ENCODE data around the gene NFIB. TPM values are rescaled to one million over a fixed set of nuclear protein-coding genes. Genes with fewer than 3 reads are reported as not detected.

Gene NFIB
- total RNA-seq, 1 experiment from 2014 or later, result 75.8 TPM

DNA sequence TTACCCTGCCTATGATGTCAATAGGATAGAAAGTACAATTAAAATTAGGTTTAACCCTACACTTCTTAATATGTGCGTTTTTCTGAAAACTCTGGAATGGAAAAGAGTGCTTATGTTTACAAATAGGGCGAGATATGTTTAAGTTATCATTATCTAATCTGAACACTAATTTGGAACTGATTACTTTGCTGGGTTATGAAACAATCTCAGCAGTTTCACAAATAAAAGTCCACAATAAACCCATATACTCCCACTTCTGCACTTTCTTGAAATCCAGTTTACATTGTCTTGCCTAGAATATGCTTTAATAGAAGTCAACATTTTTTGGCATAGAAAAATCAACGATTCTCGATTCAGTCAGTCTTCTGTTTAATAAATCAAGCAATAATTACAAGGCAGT, 236.3 kb downstream of the NFIB start:
- BruUV-seq (replicated peaks), result no TSS peak
- Mint-ChIP-seq H3K27ac (ENCODE audit: unreplicated experiment) (peak overlapping the region; percentile 33), H3K36me3 (ENCODE audit: insufficient read depth, unreplicated experiment) (no peaks in the 10 kb centered on the region), H3K4me1 (ENCODE audit: low read depth, unreplicated experiment) (no peaks in the 10 kb centered on the region), H3K9me3 (ENCODE audit: low read depth, unreplicated experiment) (no peaks in the 10 kb centered on the region), H3K4me3 (ENCODE audit: low read depth, unreplicated experiment) (no peak overlapping the region), H3K27me3 (ENCODE audit: unreplicated experiment) (no peaks in the 10 kb centered on the region)
- no peak for DNase-seq
- TF ChIP-seq, protein P1, sequence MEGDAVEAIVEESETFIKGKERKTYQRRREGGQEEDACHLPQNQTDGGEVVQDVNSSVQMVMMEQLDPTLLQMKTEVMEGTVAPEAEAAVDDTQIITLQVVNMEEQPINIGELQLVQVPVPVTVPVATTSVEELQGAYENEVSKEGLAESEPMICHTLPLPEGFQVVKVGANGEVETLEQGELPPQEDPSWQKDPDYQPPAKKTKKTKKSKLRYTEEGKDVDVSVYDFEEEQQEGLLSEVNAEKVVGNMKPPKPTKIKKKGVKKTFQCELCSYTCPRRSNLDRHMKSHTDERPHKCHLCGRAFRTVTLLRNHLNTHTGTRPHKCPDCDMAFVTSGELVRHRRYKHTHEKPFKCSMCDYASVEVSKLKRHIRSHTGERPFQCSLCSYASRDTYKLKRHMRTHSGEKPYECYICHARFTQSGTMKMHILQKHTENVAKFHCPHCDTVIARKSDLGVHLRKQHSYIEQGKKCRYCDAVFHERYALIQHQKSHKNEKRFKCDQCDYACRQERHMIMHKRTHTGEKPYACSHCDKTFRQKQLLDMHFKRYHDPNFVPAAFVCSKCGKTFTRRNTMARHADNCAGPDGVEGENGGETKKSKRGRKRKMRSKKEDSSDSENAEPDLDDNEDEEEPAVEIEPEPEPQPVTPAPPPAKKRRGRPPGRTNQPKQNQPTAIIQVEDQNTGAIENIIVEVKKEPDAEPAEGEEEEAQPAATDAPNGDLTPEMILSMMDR (IDR thresholded peaks at IDR 0.05; ENCODE audit: unreplicated experiment), result no peak
- CTCF ChIA-PET, result no interaction called here
- intact Hi-C loops (cut with micrococcal nuclease; ENCODE audit: unreplicated experiment), result no loop called here

DNA sequence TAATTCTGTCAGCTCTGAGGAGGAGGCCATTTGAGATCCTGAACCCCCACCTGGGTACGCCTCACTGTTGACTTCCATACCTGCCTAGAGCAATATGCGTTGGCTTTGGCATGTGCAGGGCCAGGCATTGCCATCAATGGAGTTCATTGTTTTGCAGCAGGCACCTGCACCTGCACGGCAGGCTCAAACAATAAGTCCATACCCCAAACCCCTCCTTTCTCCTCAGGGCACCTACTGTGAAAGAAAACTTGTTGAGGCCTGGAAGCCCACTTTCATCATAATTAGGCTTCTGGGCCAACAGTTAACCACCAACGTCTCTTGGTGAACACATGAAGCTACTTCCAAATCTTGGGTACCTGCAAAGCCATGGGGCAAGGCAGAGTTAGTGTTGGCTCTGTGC, 238.7 kb downstream of the NFIB start:
- Mint-ChIP-seq H3K4me1 (ENCODE audit: low read depth, unreplicated experiment) (no peaks in the 10 kb centered on the region), H3K36me3 (ENCODE audit: insufficient read depth, unreplicated experiment) (no peaks in the 10 kb centered on the region), H3K27ac (ENCODE audit: unreplicated experiment) (no peak overlapping the region), H3K27me3 (ENCODE audit: unreplicated experiment) (no peaks in the 10 kb centered on the region), H3K4me3 (ENCODE audit: low read depth, unreplicated experiment) (no peak overlapping the region), H3K9me3 (ENCODE audit: low read depth, unreplicated experiment) (no peaks in the 10 kb centered on the region)
- CTCF ChIA-PET, result no interaction called here
- no peak for DNase-seq
- BruUV-seq (replicated peaks), result no TSS peak
- intact Hi-C loops (cut with micrococcal nuclease; ENCODE audit: unreplicated experiment), result no loop called here
- TF ChIP-seq, protein P1 (IDR thresholded peaks at IDR 0.05; ENCODE audit: unreplicated experiment), result no peak

DNA sequence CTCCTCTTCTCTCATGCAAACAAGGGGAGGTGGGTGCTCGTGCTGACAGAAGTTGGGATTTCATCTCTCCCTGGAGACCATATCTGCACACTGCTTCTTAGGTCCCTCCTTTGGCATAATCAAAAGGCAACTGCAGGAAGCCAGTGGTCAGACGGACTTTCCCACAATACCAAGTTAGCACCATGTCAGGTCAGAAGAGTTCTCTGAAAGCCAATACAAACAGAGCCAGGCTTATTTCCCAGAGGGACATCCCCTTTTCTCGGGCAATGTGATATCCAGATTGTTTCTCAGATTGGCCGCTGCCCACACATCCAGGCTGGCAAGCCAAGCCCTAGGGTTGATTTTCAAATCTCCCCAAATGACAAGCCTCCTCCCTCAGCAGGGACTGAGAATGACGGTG, 241.1 kb downstream of the NFIB start:
- TF ChIP-seq, protein P1 (IDR thresholded peaks at IDR 0.05; ENCODE audit: unreplicated experiment), result no peak
- Mint-ChIP-seq H3K4me1 (ENCODE audit: low read depth, unreplicated experiment) (no peaks in the 10 kb centered on the region), H3K27ac (ENCODE audit: unreplicated experiment) (no peak overlapping the region), H3K4me3 (ENCODE audit: low read depth, unreplicated experiment) (no peak overlapping the region), H3K36me3 (ENCODE audit: insufficient read depth, unreplicated experiment) (no peaks in the 10 kb centered on the region), H3K27me3 (ENCODE audit: unreplicated experiment) (no peaks in the 10 kb centered on the region), H3K9me3 (ENCODE audit: low read depth, unreplicated experiment) (peaks cover 2% of the 10 kb centered on the region)
- no TSS peak for BruUV-seq (replicated peaks)
- DNase-seq, result no peak
- intact Hi-C loops (cut with micrococcal nuclease; ENCODE audit: unreplicated experiment), result no loop called here
- CTCF ChIA-PET, result no interaction called here

DNA sequence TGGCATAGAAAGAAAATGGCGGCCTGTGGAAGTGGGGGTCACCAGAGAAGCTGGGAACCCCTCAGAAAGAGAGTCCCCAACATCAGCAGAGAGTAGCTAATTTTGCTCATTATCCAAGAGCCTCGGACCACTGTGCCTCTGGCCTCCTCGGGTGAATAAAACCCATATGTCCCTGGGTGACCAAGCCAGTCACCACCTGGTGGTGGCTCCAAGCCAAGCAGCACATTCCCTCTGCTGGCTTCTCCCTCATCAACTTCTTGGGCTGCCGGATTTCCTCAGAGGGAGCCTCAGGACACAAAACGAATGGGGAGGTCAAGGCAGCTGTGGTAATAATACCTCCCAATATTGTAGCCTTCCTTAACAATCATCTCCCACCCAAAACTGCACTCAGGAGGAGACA, 242.5 kb downstream of the NFIB start:
- no peak for DNase-seq
- intact Hi-C loops (cut with micrococcal nuclease; ENCODE audit: unreplicated experiment), result no loop called here
- H3K4me3 Mint-ChIP-seq (ENCODE audit: low read depth, unreplicated experiment), result no peak overlapping the region
- H3K9me3 Mint-ChIP-seq (ENCODE audit: low read depth, unreplicated experiment), result peaks cover 2% of the 10 kb centered on the region
- no peaks in the 10 kb centered on the region for H3K4me1 Mint-ChIP-seq (ENCODE audit: low read depth, unreplicated experiment)
- no peaks in the 10 kb centered on the region for H3K36me3 Mint-ChIP-seq (ENCODE audit: insufficient read depth, unreplicated experiment)
- CTCF ChIA-PET, result interaction anchor here (0.6 kb wide), 1 partner anchor 132 kb away, joined by 3 read pairs; no protein-coding TSS in a partner anchor
- BruUV-seq (replicated peaks), result no TSS peak
- TF ChIP-seq, protein P1 (IDR thresholded peaks at IDR 0.05; ENCODE audit: unreplicated experiment), result no peak
- no peak overlapping the region for H3K27ac Mint-ChIP-seq (ENCODE audit: unreplicated experiment)
- no peaks in the 10 kb centered on the region for H3K27me3 Mint-ChIP-seq (ENCODE audit: unreplicated experiment)

Data from Calu3 (cell line).